ENCODE measurements around the gene DUSP12. TPM values are rescaled to one million over a fixed set of nuclear protein-coding genes. Genes with fewer than 3 reads are reported as not detected.
A peak's percentile ranks its signal among the peaks of the same experiment; 100 is the strongest.

DUSP12 gene
- total RNA-seq, 1 experiment from 2014 or later: 65.0 TPM

GRCh38 chr1:161736335-161736969 is 13.1 kb upstream of the DUSP12 start:
- intact Hi-C loops (cut with micrococcal nuclease): loop anchor here (10.0 kb wide), 1 partner anchor 512 kb away; the partner anchor contains the start of genes APOA2 and TOMM40L
- H3K9me3 Mint-ChIP-seq (ENCODE audit: unreplicated experiment): no peaks in the 10 kb centered on the region
- CTCF ChIA-PET: interaction anchor here (0.7 to 10.2 kb wide), 10 partner anchors 7 to 534 kb away, joined by 3 to 121 read pairs (median 8); partner anchors contain the start of genes DUSP12, FCRLA, NDUFS2 and SDHC
- BruUV-seq (replicated peaks): no TSS peak
- H3K27me3 Mint-ChIP-seq (ENCODE audit: insufficient read depth, unreplicated experiment): no peaks in the 10 kb centered on the region
- DNase-seq (ENCODE audit: unreplicated experiment): peak; percentile 88
- POLR2A ChIA-PET: interaction anchor here (0.7 to 10.3 kb wide), 8 partner anchors 9 to 511 kb away, joined by 3 to 119 read pairs (median 4); partner anchors contain the start of genes DUSP12 and TOMM40L
- peak overlapping the region; percentile 87 for H3K27ac Mint-ChIP-seq (ENCODE audit: low read depth, unreplicated experiment)
- peaks cover 29% of the 10 kb centered on the region for H3K4me1 Mint-ChIP-seq (ENCODE audit: insufficient read depth, unreplicated experiment)
- peak overlapping the region; percentile 56 for H3K4me3 Mint-ChIP-seq (ENCODE audit: unreplicated experiment)
- no peak for TF ChIP-seq CTCF (IDR thresholded peaks at IDR 0.05; ENCODE audit: unreplicated experiment)
- H3K36me3 Mint-ChIP-seq (ENCODE audit: insufficient read depth, unreplicated experiment): no peaks in the 10 kb centered on the region

- Mint-ChIP-seq H3K27ac (ENCODE audit: low read depth, unreplicated experiment) (no peak overlapping the region), H3K4me3 (ENCODE audit: unreplicated experiment) (no peak overlapping the region), H3K36me3 (ENCODE audit: insufficient read depth, unreplicated experiment) (no peaks in the 10 kb centered on the region), H3K4me1 (ENCODE audit: insufficient read depth, unreplicated experiment) (peaks cover 29% of the 10 kb centered on the region), H3K27me3 (ENCODE audit: insufficient read depth, unreplicated experiment) (no peaks in the 10 kb centered on the region), H3K9me3 (ENCODE audit: unreplicated experiment) (no peaks in the 10 kb centered on the region)
- BruUV-seq (replicated peaks): no TSS peak
- intact Hi-C loops (cut with micrococcal nuclease): loop anchor here (1.0 to 10.0 kb wide), 2 partner anchors 90 to 513 kb away; partner anchors contain the start of genes APOA2 and TOMM40L
- TF ChIP-seq CTCF (IDR thresholded peaks at IDR 0.05; ENCODE audit: unreplicated experiment): no peak
- CTCF ChIA-PET: interaction anchor here (0.6 to 10.2 kb wide), 24 partner anchors 8 to 536 kb away, joined by 3 to 121 read pairs (median 8); partner anchors contain the start of genes APOA2, DUSP12, FCRLA and NDUFS2
- POLR2A ChIA-PET: interaction anchor here (0.6 to 10.3 kb wide), 8 partner anchors 10 to 348 kb away, joined by 3 to 119 read pairs (median 4); partner anchors contain the start of gene DUSP12
- no peak for DNase-seq (ENCODE audit: unreplicated experiment)
Measured at GRCh38 chr1:161737625-161738024, 12.0 kb upstream of the DUSP12 start.

GRCh38 chr1:161738627-161739287 is 10.8 kb upstream of the DUSP12 start:
- H3K4me1 Mint-ChIP-seq (ENCODE audit: insufficient read depth, unreplicated experiment): peaks cover 35% of the 10 kb centered on the region
- H3K27me3 Mint-ChIP-seq (ENCODE audit: insufficient read depth, unreplicated experiment): no peaks in the 10 kb centered on the region
- peak; percentile 76 for TF ChIP-seq CTCF (IDR thresholded peaks at IDR 0.05; ENCODE audit: unreplicated experiment)
- H3K36me3 Mint-ChIP-seq (ENCODE audit: insufficient read depth, unreplicated experiment): no peaks in the 10 kb centered on the region
- CTCF ChIA-PET: interaction anchor here (0.5 to 10.2 kb wide), 43 partner anchors 10 to 1658 kb away, joined by 3 to 121 read pairs (median 4); partner anchors contain the start of genes APOA2, DUSP12, FCRLA and TOMM40L
- BruUV-seq (replicated peaks): no TSS peak
- H3K4me3 Mint-ChIP-seq (ENCODE audit: unreplicated experiment): no peak overlapping the region
- H3K9me3 Mint-ChIP-seq (ENCODE audit: unreplicated experiment): no peaks in the 10 kb centered on the region
- intact Hi-C loops (cut with micrococcal nuclease): loop anchor here (1.0 to 10.0 kb wide), 2 partner anchors 91 to 514 kb away; partner anchors contain the start of genes APOA2 and TOMM40L
- H3K27ac Mint-ChIP-seq (ENCODE audit: low read depth, unreplicated experiment): no peak overlapping the region
- peak; percentile 87 for DNase-seq (ENCODE audit: unreplicated experiment)
- POLR2A ChIA-PET: interaction anchor here (1.3 to 10.3 kb wide), 4 partner anchors 10 to 349 kb away, joined by 3 to 119 read pairs (median 34); partner anchors contain the start of gene DUSP12
